ENCODE results near the gene SCUBE1.

SCUBE1 gene

GRCh38 chr22:43235445-43236409 lies 107.4 kb downstream of the SCUBE1 start:
- DNase-seq = no peak

- no peak for DNase-seq
These were observed 108.7 kb downstream of the SCUBE1 start for GRCh38 chr22:43234264-43234988.

- no peak for DNase-seq
These were observed 109.6 kb downstream of the SCUBE1 start for GRCh38 chr22:43233529-43233928.

- no peak for DNase-seq
These were observed 110.7 kb downstream of the SCUBE1 start for GRCh38 chr22:43232445-43232844.

- no peak for DNase-seq
These were observed 111.5 kb downstream of the SCUBE1 start for GRCh38 chr22:43231724-43232034.

- peak in 1 of 2 donors; percentile 28 for DNase-seq
These were observed 112.0 kb downstream of the SCUBE1 start for GRCh38 chr22:43230971-43231723.

GRCh38 chr22:43230571-43230970 lies 112.6 kb downstream of the SCUBE1 start:
- DNase-seq = no peak

GRCh38 chr22:43228863-43229262 lies 114.3 kb downstream of the SCUBE1 start:
- no peak for DNase-seq

- no peak for DNase-seq
These were observed 114.8 kb downstream of the SCUBE1 start for GRCh38 chr22:43228330-43228729.

- DNase-seq = no peak
These were observed 115.9 kb downstream of the SCUBE1 start for GRCh38 chr22:43227239-43227630.

GRCh38 chr22:43226377-43227238 lies 116.6 kb downstream of the SCUBE1 start:
- DNase-seq = no peak

GRCh38 chr22:43225609-43226008 lies 117.6 kb downstream of the SCUBE1 start:
- no peak for DNase-seq

GRCh38 chr22:43222987-43223386 lies 120.2 kb downstream of the SCUBE1 start:
- DNase-seq = no peak

GRCh38 chr22:43222262-43222661 lies 120.9 kb downstream of the SCUBE1 start:
- no peak for DNase-seq

GRCh38 chr22:43220625-43221380 lies 122.4 kb downstream of the SCUBE1 start:
- DNase-seq = no peak

GRCh38 chr22:43218786-43219185 lies 124.4 kb downstream of the SCUBE1 start:
- no peak for DNase-seq

GRCh38 chr22:43217285-43218030 lies 125.7 kb downstream of the SCUBE1 start:
- no peak for DNase-seq

GRCh38 chr22:43216738-43217137 lies 126.4 kb downstream of the SCUBE1 start:
- DNase-seq = no peak

GRCh38 chr22:43213962-43214361 lies 129.2 kb downstream of the SCUBE1 start:
- DNase-seq = no peak

GRCh38 chr22:43213051-43213450 lies 130.1 kb downstream of the SCUBE1 start:
- no peak for DNase-seq

GRCh38 chr22:43212434-43212952 lies 130.7 kb downstream of the SCUBE1 start:
- no peak for DNase-seq

All from hippocampal formation (tissue), 2 donors.